Lower lobe of right lung (tissue), 2 donors: ENCODE data around the gene FNIP2. TPM values are rescaled to one million over a fixed set of nuclear protein-coding genes. Genes with fewer than 3 reads are reported as not detected.

ENCODE experiments used
- ATAC-seq, 2 donors: fragments of 200-7000 bp; cut with Tn5 transposase; one replicate each; pipeline ENCODE4 v1.9.1; 2020 to 2022; ENCODE audit warnings: mild to moderate bottlenecking in 2 of 2, moderate library complexity in 2 of 2
- DNase-seq: peaks from one replicate; pipeline ENCODE4 v3.0.0-alpha.2; 2020
- H3K27ac ChIP-seq: fragments of 200-600 bp; one replicate; pipeline ENCODE4 v1.8.0; 2022
- H3K27me3 ChIP-seq: fragments of 200-600 bp; one replicate; pipeline ENCODE4 v1.8.0; 2022; ENCODE audit warnings: low read depth
- H3K36me3 ChIP-seq: fragments of 200-600 bp; one replicate; pipeline ENCODE4 v1.8.0; 2022; ENCODE audit warnings: mild to moderate bottlenecking
- H3K4me1 ChIP-seq: fragments of 200-600 bp; one replicate; pipeline ENCODE4 v1.8.0; 2022
- H3K4me3 ChIP-seq: fragments of 200-600 bp; one replicate; pipeline ENCODE4 v1.8.0; 2022; ENCODE audit warnings: mild to moderate bottlenecking
- H3K9me3 ChIP-seq: fragments of 200-600 bp; one replicate; pipeline ENCODE4 v1.8.0; 2022
- intact Hi-C: fragments of 100-400 bp; cut with DNase I; formaldehyde crosslinking; loops from one replicate; pipeline ENCODE4 v1.11.0; 2022
- total RNA-seq: library from RNA; stranded (reverse); fragmentation: NEBNext Ultra II Directional; extraction: Animal tissue kit (Norgen Biotek cat#: 25700); gene quantifications from one replicate; pipeline ENCODE4 v1.2.1, GENCODE V29; 2021
- TF ChIP-seq, protein P1 (sequence below): fragments of 200-600 bp; IDR thresholded peaks from one replicate; pipeline ENCODE4 v1.8.0; 2022; ENCODE audit warnings: antibody characterized with exemption, mild to moderate bottlenecking
- donor health status: DM: no; HTN: yes; CAD: no; lungs with severe emphysema.

Gene FNIP2
- total RNA-seq, 1 donor from 2014 or later, result 90.7 TPM

DNA sequence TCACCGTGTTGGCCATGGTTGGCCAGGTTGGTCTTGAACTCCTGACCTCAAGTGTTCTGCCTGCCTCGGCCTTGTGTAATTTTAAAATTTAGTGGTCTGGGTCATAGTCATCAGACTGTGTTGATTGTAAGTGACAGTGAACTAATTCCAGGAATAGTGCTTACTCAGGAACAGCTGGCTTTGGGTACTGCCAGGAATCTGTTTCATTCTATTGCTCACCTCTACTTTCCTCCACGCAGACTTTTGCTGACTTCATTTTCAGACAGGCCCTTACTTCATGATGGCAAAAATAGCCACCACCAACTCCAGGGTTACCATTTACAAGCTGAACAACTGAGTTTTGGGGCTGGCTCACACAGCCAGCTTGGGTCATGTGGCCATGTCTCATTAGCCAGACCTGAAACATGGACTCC lies 54.6 kb downstream of the FNIP2 start:
- no peaks in the 10 kb centered on the region for H3K27me3 ChIP-seq
- intact Hi-C loops, result loop anchor here (10.0 kb wide), 1 partner anchor 49 kb away; no protein-coding TSS in a partner anchor
- no peaks in the 10 kb centered on the region for H3K9me3 ChIP-seq
- H3K4me1 ChIP-seq, result peaks cover 95% of the 10 kb centered on the region
- ATAC-seq (no peak), DNase-seq (no peak)
- H3K36me3 ChIP-seq, result no peaks in the 10 kb centered on the region
- no peak overlapping the region for H3K4me3 ChIP-seq
- H3K27ac ChIP-seq, result peak overlapping the region; percentile 27
- TF ChIP-seq, protein P1, sequence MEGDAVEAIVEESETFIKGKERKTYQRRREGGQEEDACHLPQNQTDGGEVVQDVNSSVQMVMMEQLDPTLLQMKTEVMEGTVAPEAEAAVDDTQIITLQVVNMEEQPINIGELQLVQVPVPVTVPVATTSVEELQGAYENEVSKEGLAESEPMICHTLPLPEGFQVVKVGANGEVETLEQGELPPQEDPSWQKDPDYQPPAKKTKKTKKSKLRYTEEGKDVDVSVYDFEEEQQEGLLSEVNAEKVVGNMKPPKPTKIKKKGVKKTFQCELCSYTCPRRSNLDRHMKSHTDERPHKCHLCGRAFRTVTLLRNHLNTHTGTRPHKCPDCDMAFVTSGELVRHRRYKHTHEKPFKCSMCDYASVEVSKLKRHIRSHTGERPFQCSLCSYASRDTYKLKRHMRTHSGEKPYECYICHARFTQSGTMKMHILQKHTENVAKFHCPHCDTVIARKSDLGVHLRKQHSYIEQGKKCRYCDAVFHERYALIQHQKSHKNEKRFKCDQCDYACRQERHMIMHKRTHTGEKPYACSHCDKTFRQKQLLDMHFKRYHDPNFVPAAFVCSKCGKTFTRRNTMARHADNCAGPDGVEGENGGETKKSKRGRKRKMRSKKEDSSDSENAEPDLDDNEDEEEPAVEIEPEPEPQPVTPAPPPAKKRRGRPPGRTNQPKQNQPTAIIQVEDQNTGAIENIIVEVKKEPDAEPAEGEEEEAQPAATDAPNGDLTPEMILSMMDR, result no peak

DNA sequence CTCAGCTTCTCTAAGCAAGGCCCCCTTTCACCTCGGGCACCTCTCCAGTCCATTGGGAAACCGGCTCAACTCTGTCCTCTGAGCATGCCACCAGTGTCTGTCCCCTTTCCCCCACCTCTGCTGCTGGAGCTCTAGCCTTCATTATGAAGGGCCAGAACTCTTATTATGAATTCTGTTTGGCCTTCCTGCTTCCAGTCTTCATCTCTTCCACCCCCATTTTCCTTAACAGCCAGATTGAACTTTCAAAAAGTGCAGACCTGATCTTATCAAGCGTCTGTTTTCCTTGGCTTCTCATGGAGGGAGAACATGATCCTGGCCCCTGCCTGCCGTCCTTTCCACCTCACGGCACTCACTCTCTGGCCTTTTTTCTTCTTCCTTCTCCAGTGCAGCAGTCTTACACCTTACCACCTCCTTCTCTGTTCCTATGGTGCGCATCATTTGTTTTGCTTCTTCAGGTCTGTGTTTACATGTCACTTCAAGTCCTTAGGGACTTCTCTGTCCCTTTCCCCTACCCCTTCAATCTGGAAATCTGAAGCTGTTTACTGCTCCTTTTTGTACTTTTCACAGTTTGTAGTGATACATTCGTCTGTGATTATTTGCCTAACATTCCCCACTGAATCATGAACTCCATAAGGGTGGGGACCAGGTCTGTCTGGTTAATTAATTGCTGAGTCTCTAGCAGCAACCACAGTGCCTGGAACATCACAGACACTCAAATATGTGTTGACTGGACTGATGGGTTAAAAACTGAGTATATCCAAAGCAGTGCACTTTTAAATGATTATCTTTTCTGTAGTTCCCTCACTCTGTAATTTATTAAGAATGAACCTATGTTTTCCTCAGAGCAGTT lies 55.8 kb downstream of the FNIP2 start:
- Histone ChIP-seq H3K27ac (peak overlapping the region; percentile 27), H3K9me3 (no peaks in the 10 kb centered on the region), H3K4me1 (peaks cover 87% of the 10 kb centered on the region), H3K27me3 (no peaks in the 10 kb centered on the region), H3K36me3 (no peaks in the 10 kb centered on the region), H3K4me3 (no peak overlapping the region)
- no peak for DNase-seq
- intact Hi-C loops, result loop anchor here (10.0 kb wide), 1 partner anchor 50 kb away; no protein-coding TSS in a partner anchor
- TF ChIP-seq, protein P1, result no peak
- no peak for ATAC-seq

GRCh38 chr4:158825433-158826036 lies 56.7 kb downstream of the FNIP2 start:
- Histone ChIP-seq H3K4me3 (no peak overlapping the region), H3K9me3 (no peaks in the 10 kb centered on the region)
- intact Hi-C loops, result loop anchor here (10.0 kb wide), 1 partner anchor 51 kb away; no protein-coding TSS in a partner anchor

DNA sequence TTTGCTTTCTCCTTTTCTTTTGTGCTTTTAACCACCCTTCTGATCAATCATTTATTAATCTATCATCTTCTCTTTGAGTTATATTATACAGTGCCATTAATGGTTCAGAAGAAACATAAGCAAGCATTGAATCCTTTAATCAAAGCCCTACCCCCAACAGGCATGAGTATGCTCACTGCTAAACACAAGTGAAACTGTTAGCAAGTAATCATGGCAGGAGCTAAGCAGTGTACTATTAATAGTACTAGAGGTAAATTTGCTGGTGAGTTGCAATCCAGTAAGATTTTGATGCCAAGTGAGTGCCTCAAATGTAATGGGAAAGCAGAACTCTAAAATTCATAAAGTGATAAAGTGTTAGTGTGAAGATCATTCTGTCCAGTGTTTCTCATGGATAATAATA lies 57.2 kb downstream of the FNIP2 start:
- peak overlapping the region; percentile 27 for H3K27ac ChIP-seq
- intact Hi-C loops, result loop anchor here (10.0 kb wide), 1 partner anchor 51 kb away; no protein-coding TSS in a partner anchor
- ATAC-seq (no peak), DNase-seq (no peak)
- H3K36me3 ChIP-seq, result peaks cover 3% of the 10 kb centered on the region
- TF ChIP-seq, protein P1, result no peak
- H3K4me3 ChIP-seq, result no peak overlapping the region
- H3K9me3 ChIP-seq, result no peaks in the 10 kb centered on the region
- H3K27me3 ChIP-seq, result no peaks in the 10 kb centered on the region
- peaks cover 73% of the 10 kb centered on the region for H3K4me1 ChIP-seq

More at GRCh38 chr4:158825433-158826036, 56.7 kb downstream of the FNIP2 start:
- H3K27me3 ChIP-seq, result no peaks in the 10 kb centered on the region
- peaks cover 79% of the 10 kb centered on the region for H3K4me1 ChIP-seq
- H3K36me3 ChIP-seq, result peaks cover 2% of the 10 kb centered on the region
- ATAC-seq (no peak), DNase-seq (no peak)
- H3K27ac ChIP-seq, result peak overlapping the region; percentile 27
- TF ChIP-seq, protein P1, result no peak

DNA sequence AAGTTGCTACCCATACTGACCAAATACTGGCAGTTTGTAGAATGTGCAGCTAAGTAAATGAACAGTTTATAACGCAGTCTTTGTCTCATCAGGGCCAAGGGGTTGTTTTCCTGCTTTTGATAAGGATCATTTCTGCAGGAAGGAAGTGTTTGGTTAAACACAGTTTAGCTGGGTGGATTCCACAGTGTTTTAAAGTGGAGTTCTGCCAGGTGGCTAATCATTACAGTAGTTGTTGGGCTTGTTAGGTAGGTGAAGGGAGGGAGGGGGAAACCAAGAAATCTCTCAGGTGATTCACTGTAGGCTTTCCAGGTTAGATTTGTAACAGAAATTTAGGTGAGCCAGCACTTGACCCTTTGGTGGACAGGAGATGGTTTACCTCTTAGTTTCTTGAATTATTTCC lies 58.1 kb downstream of the FNIP2 start:
- Histone ChIP-seq H3K27ac (peak overlapping the region; percentile 27), H3K4me3 (no peak overlapping the region), H3K27me3 (no peaks in the 10 kb centered on the region), H3K9me3 (no peaks in the 10 kb centered on the region), H3K36me3 (peaks cover 9% of the 10 kb centered on the region), H3K4me1 (peaks cover 65% of the 10 kb centered on the region)
- TF ChIP-seq, protein P1, result no peak
- DNase-seq (no peak), ATAC-seq (peak; percentile 91 to 92)
- intact Hi-C loops, result loop anchor here (10.0 kb wide), 1 partner anchor 52 kb away; no protein-coding TSS in a partner anchor
